Central memory CD8-positive, alpha-beta T cell (primary cell): Measurements from ENCODE around the gene RPIA.
"Not testable (repeated sequence)": the region's sequence is repeated elsewhere in the genome, so short reads cannot be mapped to it uniquely, and the experiment has no call there.

Source experiments
- ATAC-seq: fragments of 150-1000 bp; cut with Tn5 transposase; replicated peaks from 2 replicates; pipeline ENCODE4 v1.10.0; 2022; ENCODE audit warnings: mild to moderate bottlenecking, moderate FRiP score, moderate number of reproducible peaks; ENCODE audit not compliant: poor library complexity, severe bottlenecking; ENCODE audit errors: extremely low read depth
- DNase-seq, 2 donors: peaks; one replicate each; pipeline ENCODE4 v3.0.0; 2021; ENCODE audit warnings: low spot score in 2 of 2
- H3K27ac Mint-ChIP-seq: one replicate; pipeline ENCODE4 v1.8.0; 2022; ENCODE audit warnings: low read depth, mild to moderate bottlenecking, moderate library complexity, mixed read lengths
- H3K27me3 Mint-ChIP-seq: one replicate; pipeline ENCODE4 v1.8.0; 2022; ENCODE audit warnings: mixed read lengths
- H3K36me3 Mint-ChIP-seq: one replicate; pipeline ENCODE4 v1.8.0; 2022; ENCODE audit warnings: mild to moderate bottlenecking, moderate library complexity, mixed read lengths; ENCODE audit not compliant: insufficient read depth
- H3K4me1 Mint-ChIP-seq: one replicate; pipeline ENCODE4 v1.8.0; 2022; ENCODE audit warnings: mixed read lengths
- H3K4me3 Mint-ChIP-seq: one replicate; pipeline ENCODE4 v1.8.0; 2022; ENCODE audit warnings: mild to moderate bottlenecking, moderate library complexity, mixed read lengths
- H3K9me3 Mint-ChIP-seq: one replicate; pipeline ENCODE4 v1.8.0; 2022; ENCODE audit warnings: mixed read lengths

Gene RPIA

DNA sequence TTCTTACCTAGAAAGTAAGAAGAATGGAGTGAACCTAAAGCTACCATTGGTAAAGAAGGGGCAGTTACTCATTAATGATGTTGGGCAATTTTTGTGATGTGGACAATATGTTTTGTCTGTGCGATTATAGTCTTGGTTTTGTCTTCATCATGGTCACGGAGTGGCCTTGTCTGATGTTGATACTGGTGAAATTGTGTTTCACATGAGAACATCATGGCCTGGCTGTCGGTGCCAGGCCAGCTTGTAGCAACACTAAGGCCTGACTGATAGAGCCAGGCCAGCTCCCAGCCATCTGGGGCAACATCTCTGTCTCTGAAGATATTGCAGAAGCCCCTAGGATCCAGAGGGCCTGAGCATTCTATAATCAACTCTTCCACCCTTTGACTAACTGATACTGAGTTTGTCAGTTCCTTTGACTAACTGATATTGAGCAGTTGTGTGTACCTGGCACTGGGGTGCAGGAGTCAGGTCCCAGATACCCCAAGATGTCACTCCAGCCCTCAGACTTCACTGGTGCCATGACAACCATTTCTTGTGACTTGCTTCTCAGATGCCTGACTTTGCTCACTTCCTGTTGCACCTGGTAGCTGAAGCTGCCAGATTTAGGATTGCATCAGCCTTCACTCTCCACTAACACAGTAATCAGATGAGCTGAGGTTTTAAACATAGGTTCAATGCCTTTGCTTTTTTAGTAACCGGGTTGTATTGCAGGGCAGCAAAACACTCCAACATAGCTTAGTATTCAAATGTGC, 62.5 kb downstream of the RPIA start:
- Mint-ChIP-seq H3K4me1 (no peaks in the 10 kb centered on the region), H3K27me3 (no peaks in the 10 kb centered on the region), H3K36me3 (peaks cover 17% of the 10 kb centered on the region), H3K4me3 (no peak overlapping the region), H3K27ac (no peak overlapping the region), H3K9me3 (peaks cover 6% of the 10 kb centered on the region)
- DNase-seq = no peak
- ATAC-seq = peak; percentile 58

DNA sequence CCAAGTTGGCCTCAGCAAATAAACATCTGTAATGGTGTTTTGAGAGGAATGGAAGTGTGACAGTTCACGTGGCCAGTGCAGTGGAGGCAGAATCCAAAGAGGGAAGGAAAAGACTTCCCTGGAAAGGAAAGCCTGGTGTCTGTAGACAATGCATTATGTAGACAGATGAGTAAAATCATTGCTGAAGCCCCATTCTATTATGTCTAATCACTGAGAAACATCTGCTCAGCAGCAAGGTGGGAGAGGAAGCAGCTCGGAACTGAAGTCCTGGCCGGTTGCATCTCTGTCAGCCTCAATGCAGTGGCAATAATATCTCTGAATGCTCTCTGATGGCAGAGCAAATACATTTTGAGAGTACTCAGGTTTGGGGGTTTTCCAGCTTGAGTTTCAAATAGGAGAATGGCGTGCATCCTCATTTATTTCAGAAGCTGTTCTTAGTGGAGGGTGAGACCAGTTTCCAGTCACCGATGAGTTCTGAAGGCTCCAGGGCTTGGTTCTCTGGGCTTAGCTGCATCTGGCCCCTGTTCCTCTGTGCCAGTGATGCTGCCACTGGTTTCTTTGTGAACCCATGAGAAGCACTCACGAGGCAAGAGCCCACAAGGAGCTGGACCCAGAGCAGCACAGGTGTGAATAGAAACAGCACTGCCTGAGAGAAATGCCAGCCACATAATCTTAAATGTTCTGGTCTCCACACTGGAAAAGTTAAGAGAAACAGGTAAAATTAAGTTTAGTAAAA, 63.3 kb downstream of the RPIA start:
- no peak for DNase-seq
- ATAC-seq = no peak
- Mint-ChIP-seq H3K9me3 (peaks cover 6% of the 10 kb centered on the region), H3K4me3 (no peak overlapping the region), H3K27me3 (no peaks in the 10 kb centered on the region), H3K36me3 (peaks cover 12% of the 10 kb centered on the region), H3K4me1 (no peaks in the 10 kb centered on the region), H3K27ac (no peak overlapping the region)

DNA sequence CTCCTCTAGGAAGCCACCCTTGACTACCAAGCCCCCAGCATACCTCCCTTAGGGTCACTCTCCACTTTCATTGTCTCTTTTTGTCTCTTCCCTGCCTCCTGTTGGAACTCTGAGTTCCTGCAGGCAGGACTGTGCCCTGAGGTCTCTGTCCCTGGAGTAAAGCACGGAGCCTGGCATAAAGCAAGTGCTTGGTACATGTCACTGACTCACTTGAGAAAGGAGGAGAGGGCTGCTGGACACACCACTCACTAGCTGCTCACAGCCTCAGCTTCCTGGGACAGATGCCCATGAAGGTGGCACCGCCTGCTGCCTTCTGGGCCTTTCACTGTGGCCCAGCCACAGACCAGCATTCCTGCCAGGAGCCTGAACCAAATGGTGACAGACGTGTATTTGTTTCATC, 64.4 kb downstream of the RPIA start:
- no peaks in the 10 kb centered on the region for H3K27me3 Mint-ChIP-seq
- H3K9me3 Mint-ChIP-seq = peaks cover 6% of the 10 kb centered on the region
- DNase-seq = no peak
- no peak overlapping the region for H3K4me3 Mint-ChIP-seq
- H3K27ac Mint-ChIP-seq = no peak overlapping the region
- no peak for ATAC-seq
- H3K4me1 Mint-ChIP-seq = no peaks in the 10 kb centered on the region
- peaks cover 6% of the 10 kb centered on the region for H3K36me3 Mint-ChIP-seq

DNA sequence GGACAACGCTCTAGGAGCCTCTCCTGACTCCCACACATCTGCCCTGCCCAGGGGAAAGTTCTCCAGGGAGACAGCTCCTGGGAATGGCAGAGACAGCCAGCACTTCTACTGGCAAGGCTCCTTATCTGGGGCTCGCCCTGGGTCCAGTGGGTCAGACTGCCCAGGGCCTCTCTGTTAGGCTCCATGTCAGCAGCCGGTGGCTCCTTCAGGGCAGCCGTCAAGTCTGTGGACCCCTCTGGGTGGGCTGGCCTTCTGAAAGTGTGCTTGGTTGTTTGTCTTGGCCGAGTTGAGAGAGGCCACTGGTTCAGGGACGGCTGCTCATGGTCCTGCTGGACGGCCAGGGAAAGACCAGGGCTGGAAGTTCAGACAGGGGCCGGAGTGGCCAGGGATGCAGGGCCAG, 65.6 kb downstream of the RPIA start:
- Mint-ChIP-seq H3K4me3 (no peak overlapping the region), H3K4me1 (no peaks in the 10 kb centered on the region), H3K9me3 (peaks cover 6% of the 10 kb centered on the region), H3K36me3 (no peaks in the 10 kb centered on the region), H3K27ac (no peak overlapping the region), H3K27me3 (no peaks in the 10 kb centered on the region)
- no peak for DNase-seq
- no peak for ATAC-seq

DNA sequence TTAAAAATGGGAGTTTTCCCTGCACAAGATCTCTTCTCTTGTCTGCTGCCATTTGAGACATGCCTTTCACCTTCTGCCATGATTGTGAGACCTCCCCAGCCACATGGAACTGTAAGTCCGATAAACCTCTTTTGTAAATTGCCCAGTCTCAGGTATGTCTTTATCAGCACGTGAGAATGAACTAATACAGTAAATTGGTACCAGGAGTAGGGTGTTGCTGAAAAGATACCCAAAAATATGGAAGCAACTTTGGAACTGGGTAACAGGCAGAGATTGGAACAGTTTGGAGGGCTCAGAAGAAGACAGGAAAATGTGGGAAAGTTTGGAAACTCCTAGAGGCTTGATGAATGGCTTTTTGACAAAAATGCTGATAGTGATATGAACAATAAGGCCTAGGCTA, 67.2 kb downstream of the RPIA start:
- H3K4me1 Mint-ChIP-seq, H3K4me3 Mint-ChIP-seq, H3K27me3 Mint-ChIP-seq, H3K27ac Mint-ChIP-seq, ATAC-seq, H3K36me3 Mint-ChIP-seq, DNase-seq, H3K9me3 Mint-ChIP-seq: not testable (repeated sequence)

DNA sequence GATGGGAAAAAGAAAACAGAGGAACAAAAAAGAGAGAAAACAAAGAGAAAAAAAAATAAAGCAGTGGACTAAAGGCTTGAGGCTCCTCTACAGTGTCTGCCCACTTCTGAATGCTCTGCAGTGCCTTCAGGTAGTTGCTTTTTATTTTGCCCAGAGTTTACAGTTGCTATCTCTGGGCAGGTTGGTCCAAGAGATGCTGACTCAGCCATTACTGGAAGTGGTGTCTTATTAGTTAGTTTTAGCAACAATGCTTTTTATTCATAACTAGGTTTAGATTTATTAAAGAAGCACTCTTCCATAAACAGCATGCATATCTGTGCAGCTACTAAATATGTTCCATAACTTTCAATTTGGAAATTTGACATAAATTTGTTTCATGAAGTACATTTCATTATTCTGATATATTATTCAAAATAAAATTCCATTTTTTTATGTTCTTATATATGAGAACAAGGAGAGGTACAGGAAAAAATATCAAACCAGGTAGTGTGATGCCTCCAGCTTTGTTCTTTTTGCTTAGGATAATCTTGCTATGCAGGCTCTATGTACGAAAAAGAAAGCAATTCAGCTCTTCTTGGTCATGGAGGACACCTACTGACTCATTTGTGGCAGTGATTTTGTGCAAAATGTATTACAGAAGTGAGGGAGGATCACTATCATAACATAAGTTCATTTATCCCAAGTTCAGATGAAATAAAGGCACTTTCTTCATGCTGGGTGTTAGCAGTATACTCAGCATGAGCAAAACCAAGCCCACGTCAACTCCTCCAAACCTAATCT, 69.5 kb downstream of the RPIA start:
- peaks cover 17% of the 10 kb centered on the region for H3K27me3 Mint-ChIP-seq
- peaks cover 6% of the 10 kb centered on the region for H3K9me3 Mint-ChIP-seq
- no peak overlapping the region for H3K27ac Mint-ChIP-seq

DNA sequence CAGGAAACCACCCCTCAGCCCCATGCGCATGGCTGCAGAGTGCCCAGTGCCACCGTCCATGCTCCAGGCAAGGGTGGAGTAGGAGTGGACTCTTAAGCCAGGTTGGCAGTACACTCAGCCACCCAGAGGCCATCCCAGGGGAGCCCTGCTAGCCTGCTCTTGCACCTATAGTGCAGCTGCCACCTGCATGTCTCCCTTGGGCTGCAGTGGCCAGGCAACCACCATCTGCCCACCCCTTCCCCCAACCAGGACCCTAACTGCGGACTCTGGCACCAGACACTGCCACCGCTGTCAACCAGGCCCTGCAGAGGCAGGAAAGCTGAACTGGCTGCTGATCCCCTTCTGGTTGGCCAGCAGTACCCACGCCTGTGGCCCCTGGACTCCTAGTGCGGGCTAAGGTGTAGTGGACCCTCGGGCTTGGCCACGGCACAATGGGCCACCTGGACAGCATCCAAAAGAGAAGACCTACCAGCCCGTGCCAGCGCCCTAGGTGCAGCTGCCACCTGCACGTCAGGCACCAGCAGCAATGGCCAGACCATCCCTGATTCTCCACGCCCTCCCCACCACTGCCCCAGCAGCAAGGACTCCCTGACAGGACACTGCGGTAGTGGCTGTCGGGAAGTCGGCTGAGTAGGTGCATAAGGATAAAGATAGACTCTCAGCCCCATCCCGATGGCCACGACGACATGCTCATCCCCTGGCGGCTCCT, 72.8 kb downstream of the RPIA start:
- no peaks in the 10 kb centered on the region for H3K4me1 Mint-ChIP-seq

More for the DNA sequence above, 69.5 kb downstream of the RPIA start:
- DNase-seq (no peak), ATAC-seq (no peak)
- H3K4me3 Mint-ChIP-seq = no peak overlapping the region
- no peaks in the 10 kb centered on the region for H3K4me1 Mint-ChIP-seq
- no peaks in the 10 kb centered on the region for H3K36me3 Mint-ChIP-seq

DNA sequence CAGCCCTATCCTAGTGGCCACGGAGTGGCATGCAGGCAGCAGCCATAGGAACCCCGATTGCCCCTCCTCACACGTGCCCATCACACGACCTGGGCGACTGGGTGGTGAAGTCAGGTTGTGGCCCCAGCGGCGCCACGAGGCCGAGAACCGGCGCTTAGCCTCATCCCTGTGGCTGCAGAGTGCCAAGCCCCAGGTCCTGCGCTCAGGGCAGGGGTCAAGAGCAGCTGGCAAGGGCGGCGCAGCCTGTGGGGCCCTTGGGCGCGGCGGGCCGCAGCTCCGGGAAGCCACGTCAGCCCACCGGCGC, 73.3 kb downstream of the RPIA start:
- DNase-seq = no peak
- H3K4me3 Mint-ChIP-seq = no peak overlapping the region
- no peak for ATAC-seq
- H3K36me3 Mint-ChIP-seq = no peaks in the 10 kb centered on the region
- H3K9me3 Mint-ChIP-seq = no peaks in the 10 kb centered on the region
- H3K4me1 Mint-ChIP-seq = no peaks in the 10 kb centered on the region
- no peak overlapping the region for H3K27ac Mint-ChIP-seq
- H3K27me3 Mint-ChIP-seq = peaks cover 22% of the 10 kb centered on the region

More for the DNA sequence above, 72.8 kb downstream of the RPIA start:
- Mint-ChIP-seq H3K27me3 (peaks cover 22% of the 10 kb centered on the region), H3K27ac (no peak overlapping the region), H3K9me3 (no peaks in the 10 kb centered on the region), H3K36me3 (no peaks in the 10 kb centered on the region), H3K4me3 (no peak overlapping the region)
- DNase-seq (no peak), ATAC-seq (no peak)

DNA sequence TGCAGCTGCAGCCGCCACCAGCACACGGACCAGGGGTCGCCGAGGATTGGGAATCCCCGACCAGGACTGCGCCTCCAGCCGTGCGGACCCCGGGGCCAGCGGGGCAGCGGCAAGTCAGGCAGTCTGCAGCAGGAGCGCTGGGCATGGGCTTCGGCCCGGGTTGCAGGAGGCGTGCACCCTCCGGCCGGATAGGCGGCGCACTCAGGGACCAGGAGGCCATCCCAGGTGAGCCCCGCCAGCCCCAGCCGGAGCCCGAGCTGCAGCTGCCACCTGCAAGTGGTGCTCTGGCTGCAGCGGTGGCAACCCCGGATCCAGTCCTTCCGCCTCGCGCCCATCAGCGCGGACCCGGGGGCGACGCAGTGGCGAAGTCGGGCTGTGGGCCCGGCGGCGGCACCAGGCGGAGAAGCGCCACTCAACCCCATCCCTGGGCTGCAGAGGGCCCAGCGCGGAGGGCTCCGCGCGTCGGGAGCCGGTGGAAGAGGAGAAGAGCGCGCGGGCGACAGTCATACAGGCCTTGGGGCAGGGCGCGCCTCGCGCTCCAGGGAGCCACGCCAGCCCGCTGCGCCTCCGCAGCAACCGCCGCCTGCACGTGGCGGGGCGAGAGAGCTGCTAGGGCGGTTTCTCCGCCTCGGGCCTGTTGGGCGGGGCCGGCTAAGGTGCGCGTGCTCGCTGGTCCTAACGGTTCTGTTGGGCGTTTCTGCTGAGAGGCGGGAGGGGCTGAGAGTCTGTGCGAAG, 73.8 kb downstream of the RPIA start:
- Mint-ChIP-seq H3K4me3 (no peak overlapping the region), H3K27me3 (peaks cover 22% of the 10 kb centered on the region), H3K27ac (no peak overlapping the region), H3K4me1 (no peaks in the 10 kb centered on the region), H3K36me3 (no peaks in the 10 kb centered on the region), H3K9me3 (no peaks in the 10 kb centered on the region)
- no peak for ATAC-seq
- no peak for DNase-seq

DNA sequence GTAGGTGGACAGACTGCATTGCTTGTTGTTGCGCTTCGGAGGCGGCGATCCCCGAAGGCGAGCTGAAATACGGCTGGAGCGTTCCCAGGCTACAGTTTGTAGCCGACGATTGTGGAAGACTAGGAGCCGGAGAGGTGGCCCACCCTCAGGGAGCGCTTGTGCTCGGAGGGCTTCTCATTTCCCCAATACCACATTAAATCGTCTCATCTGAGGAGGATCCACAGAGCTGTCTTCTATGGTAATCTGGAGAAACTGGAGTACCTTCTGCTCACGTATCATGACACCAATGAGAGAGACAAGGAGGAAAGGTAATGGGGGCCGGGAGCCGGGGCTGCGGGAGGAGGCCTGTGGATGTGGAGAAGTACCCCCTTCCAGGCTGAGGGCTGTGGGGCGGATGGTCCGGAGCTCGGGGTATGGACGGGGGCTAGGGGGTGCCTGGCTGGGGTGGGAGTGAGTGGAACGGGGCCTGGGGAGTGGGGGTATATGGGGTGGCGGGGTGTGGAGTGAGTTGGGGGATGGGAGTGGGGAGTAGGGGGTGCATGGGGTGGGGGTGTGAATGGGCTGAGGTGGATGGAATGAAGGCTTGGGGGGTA, 74.5 kb downstream of the RPIA start:
- not testable (repeated sequence) for DNase-seq, ATAC-seq, H3K4me3 Mint-ChIP-seq, H3K36me3 Mint-ChIP-seq, H3K9me3 Mint-ChIP-seq, H3K27ac Mint-ChIP-seq, H3K4me1 Mint-ChIP-seq
- peaks cover 22% of the 10 kb centered on the region for H3K27me3 Mint-ChIP-seq

DNA sequence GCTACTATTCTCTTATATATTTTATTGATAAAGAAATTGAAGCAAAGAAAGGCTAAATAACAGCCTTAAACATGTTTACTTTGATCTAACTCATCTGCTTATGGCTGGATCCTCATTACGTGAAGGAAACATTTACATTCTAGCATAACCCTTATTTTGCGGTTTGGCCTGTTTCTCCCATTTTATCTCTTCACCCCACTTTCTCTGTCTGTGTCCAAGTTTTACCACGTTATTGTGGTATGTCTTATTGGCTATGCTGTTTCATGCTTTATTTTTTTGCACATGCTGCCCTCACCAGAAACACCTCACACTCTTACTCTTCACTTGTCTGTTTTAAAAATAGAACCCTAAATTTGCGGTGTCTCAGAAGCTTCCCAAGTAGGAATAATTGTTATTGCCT, 78.5 kb downstream of the RPIA start:
- H3K36me3 Mint-ChIP-seq = no peaks in the 10 kb centered on the region
- no peaks in the 10 kb centered on the region for H3K4me1 Mint-ChIP-seq

More for the DNA sequence above, 78.5 kb downstream of the RPIA start:
- Mint-ChIP-seq H3K9me3 (peaks cover 6% of the 10 kb centered on the region), H3K4me3 (no peak overlapping the region), H3K27me3 (peaks cover 32% of the 10 kb centered on the region), H3K27ac (no peak overlapping the region)
- ATAC-seq (no peak), DNase-seq (no peak)
